Testis (tissue), 3 donors: ENCODE data around the gene ALCAM. TPM values are rescaled to one million over a fixed set of nuclear protein-coding genes. Genes with fewer than 3 reads are reported as not detected.
"Not testable (repeated sequence)": the region's sequence is repeated elsewhere in the genome, so short reads cannot be mapped to it uniquely, and the experiment has no call there.

Experiments
- DNase-seq: peaks from one replicate; pipeline ENCODE4 v3.0.0-alpha.2; 2019
- H3K27ac ChIP-seq, 2 donors: fragments of 200-600 bp; sonication (generic); one replicate each; pipeline ENCODE4 v1.5.1; 2019
- H3K27me3 ChIP-seq: fragments of 200-600 bp; sonication (generic); one replicate; pipeline ENCODE4 v1.5.1; 2019
- H3K36me3 ChIP-seq: fragments of 200-600 bp; sonication (generic); one replicate; pipeline ENCODE4 v1.5.1; 2017; ENCODE audit warnings: low read depth; ENCODE audit errors: missing control alignments
- H3K4me1 ChIP-seq: fragments of 200-600 bp; sonication (generic); one replicate; pipeline ENCODE4 v1.5.1; 2019
- H3K4me3 ChIP-seq, 2 donors: fragments of 200-600 bp; sonication (generic); one replicate each; pipeline ENCODE4 v1.5.1; 2017 to 2019
- H3K9me3 ChIP-seq: fragments of 200-600 bp; sonication (generic); one replicate; pipeline ENCODE4 v1.5.1; 2017
- POLR2A ChIP-seq: fragments of 450-650 bp; IDR thresholded peaks from one replicate; pipeline ENCODE4 v1.6.1; 2017; ENCODE audit warnings: antibody characterized with exemption, mild to moderate bottlenecking, moderate library complexity
- WGBS, 2 donors: methylation state at CpG; one replicate each; pipeline ENCODE4 v1.1.5; 2018; 5-methylcytosine and 5-hydroxymethylcytosine counted together
- intact Hi-C: fragments of 100-400 bp; cut with DNase I; formaldehyde crosslinking; loops from one replicate; pipeline ENCODE4 v1.15.1; 2023; ENCODE audit warnings: low total_unique reads
- polyA plus RNA-seq: library from polyadenylated mRNA; stranded (reverse); fragments of 350-450 nt; fragmentation: Illumina TruSeq; extraction: RNeasy Lipid Tissue Mini Kit (QIAGEN cat#74804); gene quantifications from one replicate; pipeline ENCODE4 v1.2.3, GENCODE V29; 2014; ENCODE audit warnings: low read depth, low replicate concordance; ENCODE audit not compliant: insufficient read depth
- total RNA-seq, 2 donors: library from RNA; depleted of rRNA; stranded (reverse); fragments of >200 nt; gene quantifications; one replicate each; pipeline ENCODE4 v1.2.3, GENCODE V29; 2016
- TF ChIP-seq, protein P1 (sequence below), 3 experiments: fragments of 450-650 bp in 2 of 3; fragments of 200-600 bp in 1 of 3; sonication (generic) in 1 of 3; IDR thresholded peaks; one replicate each; pipeline ENCODE4 v1.5.1; 2016 to 2019; ENCODE audit warnings: antibody characterized with exemption in 3 of 3, mild to moderate bottlenecking in 2 of 3, moderate library complexity in 1 of 3

Gene ALCAM
- total and polyA plus RNA-seq, 3 donors from 2014 or later: 8.3 to 9.0 (median 8.7) TPM

DNA sequence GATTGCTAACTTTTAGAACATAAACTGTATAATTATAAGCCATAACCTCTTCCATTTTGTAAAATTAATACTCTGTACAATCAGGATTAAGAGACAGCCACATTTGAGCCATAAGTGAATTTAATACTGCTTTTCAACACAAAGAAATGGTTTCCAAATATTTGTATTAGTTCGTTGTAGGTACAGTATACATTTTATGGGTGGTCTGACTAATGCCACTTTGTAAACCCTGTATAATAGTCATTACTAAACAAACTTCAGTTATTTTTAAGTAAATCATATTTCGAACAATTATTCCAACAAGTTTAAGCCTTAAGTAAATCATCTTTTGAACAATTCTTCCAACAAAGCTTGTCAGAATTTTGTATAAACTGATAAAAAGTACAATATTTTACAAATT lies 11.0 kb downstream of the ALCAM start:
- Histone ChIP-seq H3K36me3 (no peaks in the 10 kb centered on the region), H3K27ac (no peak overlapping the region), H3K27me3 (no peaks in the 10 kb centered on the region), H3K4me1 (no peaks in the 10 kb centered on the region), H3K4me3 (no peak overlapping the region), H3K9me3 (no peaks in the 10 kb centered on the region)
- TF ChIP-seq, protein P1, sequence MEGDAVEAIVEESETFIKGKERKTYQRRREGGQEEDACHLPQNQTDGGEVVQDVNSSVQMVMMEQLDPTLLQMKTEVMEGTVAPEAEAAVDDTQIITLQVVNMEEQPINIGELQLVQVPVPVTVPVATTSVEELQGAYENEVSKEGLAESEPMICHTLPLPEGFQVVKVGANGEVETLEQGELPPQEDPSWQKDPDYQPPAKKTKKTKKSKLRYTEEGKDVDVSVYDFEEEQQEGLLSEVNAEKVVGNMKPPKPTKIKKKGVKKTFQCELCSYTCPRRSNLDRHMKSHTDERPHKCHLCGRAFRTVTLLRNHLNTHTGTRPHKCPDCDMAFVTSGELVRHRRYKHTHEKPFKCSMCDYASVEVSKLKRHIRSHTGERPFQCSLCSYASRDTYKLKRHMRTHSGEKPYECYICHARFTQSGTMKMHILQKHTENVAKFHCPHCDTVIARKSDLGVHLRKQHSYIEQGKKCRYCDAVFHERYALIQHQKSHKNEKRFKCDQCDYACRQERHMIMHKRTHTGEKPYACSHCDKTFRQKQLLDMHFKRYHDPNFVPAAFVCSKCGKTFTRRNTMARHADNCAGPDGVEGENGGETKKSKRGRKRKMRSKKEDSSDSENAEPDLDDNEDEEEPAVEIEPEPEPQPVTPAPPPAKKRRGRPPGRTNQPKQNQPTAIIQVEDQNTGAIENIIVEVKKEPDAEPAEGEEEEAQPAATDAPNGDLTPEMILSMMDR (IDR thresholded peaks at IDR 0.05): no peak
- intact Hi-C loops: no loop called here
- DNase-seq: no peak
- 88 to 100% methylated on average over 2 of the region's 2 CpGs for WGBS, 2 donors

DNA sequence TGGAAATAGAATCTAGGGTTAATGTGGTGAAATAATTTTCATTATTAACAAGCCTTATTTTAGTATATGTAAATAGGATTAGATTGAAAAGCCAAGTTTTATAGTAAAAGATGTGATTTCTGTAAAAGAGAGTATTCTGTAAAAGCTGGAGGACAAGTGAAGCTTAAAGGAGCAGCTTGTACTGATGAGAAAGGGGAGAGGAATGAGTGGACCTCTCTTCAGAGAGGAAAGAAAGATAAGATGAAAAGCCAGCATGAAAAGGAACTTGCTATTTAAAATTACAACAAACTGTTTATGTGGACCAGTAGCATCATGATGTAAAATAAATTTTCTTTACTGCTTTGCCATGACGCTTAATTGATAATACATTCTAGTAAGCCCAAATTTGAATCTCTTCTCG lies 18.5 kb downstream of the ALCAM start:
- no peak overlapping the region for H3K27ac ChIP-seq
- 84 to 90% methylated on average over 2 of the region's 2 CpGs for WGBS, 2 donors
- intact Hi-C loops: no loop called here
- TF ChIP-seq POLR2A: no peak
- TF ChIP-seq, protein P1 (IDR thresholded peaks at IDR 0.05): no peak
- H3K4me1 ChIP-seq: no peaks in the 10 kb centered on the region
- H3K9me3 ChIP-seq: no peaks in the 10 kb centered on the region
- no peaks in the 10 kb centered on the region for H3K27me3 ChIP-seq
- no peak for DNase-seq
- no peak overlapping the region for H3K4me3 ChIP-seq
- no peaks in the 10 kb centered on the region for H3K36me3 ChIP-seq

DNA sequence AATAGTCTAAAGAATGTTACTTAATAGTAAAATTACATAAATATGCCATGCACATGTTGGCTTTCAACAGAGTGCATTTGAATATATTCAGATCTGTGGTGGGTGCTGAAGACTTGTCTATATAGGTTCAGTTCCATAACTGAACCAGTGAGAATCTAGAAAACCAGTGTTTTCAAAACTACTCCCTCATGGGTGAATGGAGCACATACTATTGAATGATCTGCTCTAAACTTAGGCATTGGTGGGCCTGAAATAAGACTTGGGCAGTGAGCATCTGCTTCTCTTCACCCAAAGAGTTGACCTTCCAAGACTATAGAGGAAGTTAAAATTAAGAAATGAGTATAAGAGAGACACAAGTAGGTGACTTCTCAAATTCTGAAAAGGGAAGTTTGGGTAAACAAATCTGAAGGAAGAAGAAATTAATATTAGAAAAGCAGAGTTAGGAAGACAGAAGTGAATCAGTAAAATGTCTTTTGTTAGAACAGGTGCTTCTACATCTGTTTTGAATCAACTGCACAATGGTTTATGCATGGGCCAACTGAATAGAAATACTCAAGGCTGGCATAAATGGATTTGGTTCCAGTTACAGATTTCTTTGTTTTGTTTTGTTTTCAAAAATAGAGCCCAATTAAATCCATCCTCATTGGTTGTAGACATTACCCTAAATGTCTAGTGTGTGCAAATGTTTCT lies 19.3 kb downstream of the ALCAM start:
- intact Hi-C loops: no loop called here
- no peak overlapping the region for H3K4me3 ChIP-seq
- no peaks in the 10 kb centered on the region for H3K4me1 ChIP-seq
- no peak for DNase-seq
- no peaks in the 10 kb centered on the region for H3K36me3 ChIP-seq
- TF ChIP-seq, protein P1 (IDR thresholded peaks at IDR 0.05): no peak
- TF ChIP-seq POLR2A: no peak
- no peaks in the 10 kb centered on the region for H3K9me3 ChIP-seq
- H3K27me3 ChIP-seq: no peaks in the 10 kb centered on the region
- H3K27ac ChIP-seq: no peak overlapping the region

DNA sequence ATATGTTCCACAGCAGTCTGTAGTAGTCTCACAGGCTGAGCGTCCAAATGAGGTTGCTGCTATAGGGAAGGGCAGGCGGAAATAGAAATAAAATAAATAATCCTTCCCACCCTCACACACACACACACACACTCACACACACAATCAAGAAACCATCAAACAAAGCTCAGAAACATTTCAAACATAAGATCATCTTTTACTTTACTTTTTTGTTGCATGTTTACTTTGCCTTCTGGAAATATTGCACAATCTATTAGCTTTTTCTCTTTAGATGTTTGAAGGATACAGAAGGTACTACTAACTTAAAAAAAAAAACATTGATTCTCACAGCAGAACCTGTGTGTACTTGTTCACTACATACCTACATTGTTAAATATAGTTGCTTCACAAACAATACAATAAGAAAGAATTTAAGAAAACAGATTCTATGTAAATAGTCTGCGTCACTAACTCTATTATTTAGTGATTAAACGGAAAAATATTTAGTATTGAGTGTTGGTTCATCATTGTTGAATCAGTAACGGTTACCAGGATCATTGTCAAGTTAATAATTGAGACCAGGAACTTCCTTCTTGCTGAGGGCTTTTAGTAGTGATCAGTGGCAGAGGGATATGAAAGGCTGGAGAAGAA lies 20.5 kb downstream of the ALCAM start:
- Histone ChIP-seq H3K36me3 (no peaks in the 10 kb centered on the region), H3K9me3 (no peaks in the 10 kb centered on the region), H3K4me1 (no peaks in the 10 kb centered on the region), H3K27me3 (no peaks in the 10 kb centered on the region), H3K4me3 (no peak overlapping the region), H3K27ac (no peak overlapping the region)
- no peak for DNase-seq
- 82 to 93% methylated on average over 5 of the region's 5 CpGs for WGBS, 2 donors
- TF ChIP-seq, protein P1 (IDR thresholded peaks at IDR 0.05): no peak
- TF ChIP-seq POLR2A: no peak
- intact Hi-C loops: no loop called here

DNA sequence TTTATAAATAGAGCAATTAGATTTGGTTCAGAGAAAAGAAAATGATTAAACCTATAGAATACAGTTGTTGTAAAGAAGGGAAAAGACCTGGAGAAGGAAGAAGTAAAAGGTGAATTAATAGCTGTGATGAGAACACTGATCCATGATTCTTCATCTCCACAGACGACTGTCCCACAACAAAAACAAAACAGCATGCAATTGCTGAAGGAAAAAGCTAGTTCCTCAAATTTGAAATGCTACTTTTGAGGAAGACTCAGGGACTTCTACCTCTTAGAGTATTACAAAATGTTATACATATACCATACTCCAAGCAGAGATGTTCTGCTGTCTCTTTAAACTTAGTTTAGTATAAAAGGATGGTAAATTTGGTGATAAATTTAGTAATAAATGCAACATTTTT lies 21.5 kb downstream of the ALCAM start:
- TF ChIP-seq POLR2A: no peak
- TF ChIP-seq, protein P1 (IDR thresholded peaks at IDR 0.05): no peak
- no peak overlapping the region for H3K4me3 ChIP-seq
- DNase-seq: no peak
- no peaks in the 10 kb centered on the region for H3K27me3 ChIP-seq
- H3K4me1 ChIP-seq: no peaks in the 10 kb centered on the region
- no peak overlapping the region for H3K27ac ChIP-seq
- 57 to 71% methylated on average over 1 of the region's 1 CpG for WGBS, 2 donors
- no peaks in the 10 kb centered on the region for H3K36me3 ChIP-seq
- no peaks in the 10 kb centered on the region for H3K9me3 ChIP-seq
- intact Hi-C loops: no loop called here

DNA sequence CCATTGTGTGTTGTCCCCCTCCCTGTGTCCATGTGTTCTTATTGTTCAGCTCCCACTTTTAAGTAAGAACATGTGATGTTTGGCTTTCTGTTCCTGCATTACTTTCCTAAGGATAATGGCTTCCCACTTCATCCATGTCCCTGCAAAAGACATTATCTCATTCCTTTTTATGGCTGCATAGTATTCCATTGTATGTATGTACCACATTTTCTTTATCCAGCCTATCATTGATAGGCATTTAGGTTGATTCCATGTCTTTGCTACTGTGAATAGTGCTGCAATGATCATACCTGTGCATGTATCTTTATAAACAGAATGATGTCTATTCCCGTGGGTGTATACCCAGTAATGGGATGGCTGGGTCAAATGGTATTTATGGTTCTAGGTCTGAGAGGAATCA lies 23.1 kb downstream of the ALCAM start:
- 97 to 100% methylated on average over 1 of the region's 1 CpG for WGBS, 2 donors
- intact Hi-C loops, H3K4me1 ChIP-seq, H3K36me3 ChIP-seq, DNase-seq, H3K27me3 ChIP-seq, H3K9me3 ChIP-seq, H3K27ac ChIP-seq, H3K4me3 ChIP-seq: not testable (repeated sequence)

DNA sequence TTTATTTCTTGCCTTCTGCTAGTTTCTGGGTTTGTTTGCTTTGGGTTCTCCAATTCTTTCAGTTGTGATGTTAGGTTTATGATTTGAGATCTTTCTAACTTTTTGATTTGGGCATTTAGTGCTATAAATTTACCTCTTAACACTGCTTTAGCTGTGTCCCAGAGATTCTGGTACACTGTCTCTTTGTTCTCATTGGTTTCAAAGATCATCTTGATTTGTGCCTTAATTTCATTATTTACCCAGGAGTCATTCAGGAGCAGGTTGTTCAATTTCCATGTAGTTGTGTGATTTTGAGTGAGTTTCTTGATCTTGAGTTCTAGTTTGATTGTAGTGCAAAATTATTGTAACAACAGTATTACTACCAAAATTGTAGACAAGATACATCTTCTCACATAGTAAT lies 25.9 kb downstream of the ALCAM start:
- H3K4me1 ChIP-seq, H3K9me3 ChIP-seq, H3K36me3 ChIP-seq, H3K27ac ChIP-seq, intact Hi-C loops, H3K4me3 ChIP-seq, DNase-seq, H3K27me3 ChIP-seq: not testable (repeated sequence)
